SK-N-SH (cell line): Measurements from ENCODE around the gene CALD1.

Experiments
- EZH2phosphoT487 ChIP-seq: fragments of 200-600 bp; sonication (generic); IDR thresholded peaks from 2 replicates; pipeline ENCODE4 v1.6.1; 2017; ENCODE audit warnings: low read depth, mixed run types, mild to moderate bottlenecking, antibody characterized with exemption, moderate library complexity, borderline replicate concordance
- FOXJ3 ChIP-seq: sonication (generic); formaldehyde crosslinking; IDR thresholded peaks from 2 replicates; pipeline ENCODE4 v1.5.1; 2020; ENCODE audit warnings: mild to moderate bottlenecking, missing genetic modification reagents
- NRF1 ChIP-seq: IDR thresholded peaks from 2 replicates; pipeline ENCODE4 v1.6.1; 2012; ENCODE audit warnings: low read depth, mild to moderate bottlenecking, low read length
- POLR2AphosphoS5 ChIP-seq: IDR thresholded peaks from 2 replicates; pipeline ENCODE4 v1.6.1; 2012; ENCODE audit warnings: low read depth, low read length
- RAD21 ChIP-seq: IDR thresholded peaks from 2 replicates; pipeline ENCODE4 v1.6.1; 2012; ENCODE audit warnings: mild to moderate bottlenecking, low read length
- RFX5 ChIP-seq: IDR thresholded peaks from 2 replicates; pipeline ENCODE4 v1.6.1; 2012; ENCODE audit warnings: mild to moderate bottlenecking, improper control_type of control experiment, low read length
- TEAD4 ChIP-seq: IDR thresholded peaks from 2 replicates; pipeline ENCODE4 v1.4.0; 2012; ENCODE audit warnings: mild to moderate bottlenecking, borderline replicate concordance; ENCODE audit not compliant: insufficient read depth
- YY1 ChIP-seq: IDR thresholded peaks from 2 replicates; pipeline ENCODE4 v1.4.0; 2012; ENCODE audit warnings: low read depth, mild to moderate bottlenecking
- TF ChIP-seq, protein P1 (sequence below): IDR thresholded peaks from 2 replicates; pipeline ENCODE4 v1.4.0; 2012; ENCODE audit warnings: low read depth, borderline replicate concordance
- TF ChIP-seq, protein P2 (sequence below): fragments of 200-600 bp; sonication (generic); IDR thresholded peaks from 2 replicates; pipeline ENCODE4 v1.6.1; 2017; ENCODE audit warnings: antibody characterized with exemption, mild to moderate bottlenecking, moderate library complexity
- TF ChIP-seq, protein P3 (sequence below): fragments of 150-350 bp; IDR thresholded peaks from 2 replicates; pipeline ENCODE4 v1.6.1; 2017; ENCODE audit warnings: antibody characterized with exemption, low read length, low read depth, borderline replicate concordance

DNA sequence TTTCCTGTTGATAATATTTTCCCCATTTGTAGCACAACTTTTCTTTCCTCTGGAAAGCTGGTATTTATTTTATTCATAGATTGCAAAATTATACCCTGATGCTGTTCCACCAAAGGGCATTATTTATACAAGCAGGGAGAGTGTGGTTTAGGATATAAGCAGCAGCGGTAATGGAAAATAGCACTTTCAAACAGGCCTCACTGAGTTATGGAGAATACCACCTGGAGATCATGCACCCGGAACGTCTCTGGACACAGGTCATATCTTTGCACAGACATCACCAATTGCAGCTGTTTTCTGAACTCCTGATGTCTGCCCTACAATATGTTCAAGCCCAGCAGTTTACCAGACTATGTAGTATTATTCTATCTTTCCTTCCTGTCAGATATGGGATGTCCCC lies 2.0 kb upstream of the CALD1 start:
- no peak for TF ChIP-seq RAD21
- no peak for TF ChIP-seq NRF1
- no peak for TF ChIP-seq EZH2phosphoT487
- TF ChIP-seq YY1: no peak
- TF ChIP-seq, protein P1, sequence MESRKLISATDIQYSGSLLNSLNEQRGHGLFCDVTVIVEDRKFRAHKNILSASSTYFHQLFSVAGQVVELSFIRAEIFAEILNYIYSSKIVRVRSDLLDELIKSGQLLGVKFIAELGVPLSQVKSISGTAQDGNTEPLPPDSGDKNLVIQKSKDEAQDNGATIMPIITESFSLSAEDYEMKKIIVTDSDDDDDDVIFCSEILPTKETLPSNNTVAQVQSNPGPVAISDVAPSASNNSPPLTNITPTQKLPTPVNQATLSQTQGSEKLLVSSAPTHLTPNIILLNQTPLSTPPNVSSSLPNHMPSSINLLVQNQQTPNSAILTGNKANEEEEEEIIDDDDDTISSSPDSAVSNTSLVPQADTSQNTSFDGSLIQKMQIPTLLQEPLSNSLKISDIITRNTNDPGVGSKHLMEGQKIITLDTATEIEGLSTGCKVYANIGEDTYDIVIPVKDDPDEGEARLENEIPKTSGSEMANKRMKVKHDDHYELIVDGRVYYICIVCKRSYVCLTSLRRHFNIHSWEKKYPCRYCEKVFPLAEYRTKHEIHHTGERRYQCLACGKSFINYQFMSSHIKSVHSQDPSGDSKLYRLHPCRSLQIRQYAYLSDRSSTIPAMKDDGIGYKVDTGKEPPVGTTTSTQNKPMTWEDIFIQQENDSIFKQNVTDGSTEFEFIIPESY: no peak
- TF ChIP-seq, protein P2, sequence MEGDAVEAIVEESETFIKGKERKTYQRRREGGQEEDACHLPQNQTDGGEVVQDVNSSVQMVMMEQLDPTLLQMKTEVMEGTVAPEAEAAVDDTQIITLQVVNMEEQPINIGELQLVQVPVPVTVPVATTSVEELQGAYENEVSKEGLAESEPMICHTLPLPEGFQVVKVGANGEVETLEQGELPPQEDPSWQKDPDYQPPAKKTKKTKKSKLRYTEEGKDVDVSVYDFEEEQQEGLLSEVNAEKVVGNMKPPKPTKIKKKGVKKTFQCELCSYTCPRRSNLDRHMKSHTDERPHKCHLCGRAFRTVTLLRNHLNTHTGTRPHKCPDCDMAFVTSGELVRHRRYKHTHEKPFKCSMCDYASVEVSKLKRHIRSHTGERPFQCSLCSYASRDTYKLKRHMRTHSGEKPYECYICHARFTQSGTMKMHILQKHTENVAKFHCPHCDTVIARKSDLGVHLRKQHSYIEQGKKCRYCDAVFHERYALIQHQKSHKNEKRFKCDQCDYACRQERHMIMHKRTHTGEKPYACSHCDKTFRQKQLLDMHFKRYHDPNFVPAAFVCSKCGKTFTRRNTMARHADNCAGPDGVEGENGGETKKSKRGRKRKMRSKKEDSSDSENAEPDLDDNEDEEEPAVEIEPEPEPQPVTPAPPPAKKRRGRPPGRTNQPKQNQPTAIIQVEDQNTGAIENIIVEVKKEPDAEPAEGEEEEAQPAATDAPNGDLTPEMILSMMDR: no peak
- no peak for TF ChIP-seq POLR2AphosphoS5
- no peak for TF ChIP-seq TEAD4
- no peak for TF ChIP-seq RFX5
- TF ChIP-seq, protein P3, sequence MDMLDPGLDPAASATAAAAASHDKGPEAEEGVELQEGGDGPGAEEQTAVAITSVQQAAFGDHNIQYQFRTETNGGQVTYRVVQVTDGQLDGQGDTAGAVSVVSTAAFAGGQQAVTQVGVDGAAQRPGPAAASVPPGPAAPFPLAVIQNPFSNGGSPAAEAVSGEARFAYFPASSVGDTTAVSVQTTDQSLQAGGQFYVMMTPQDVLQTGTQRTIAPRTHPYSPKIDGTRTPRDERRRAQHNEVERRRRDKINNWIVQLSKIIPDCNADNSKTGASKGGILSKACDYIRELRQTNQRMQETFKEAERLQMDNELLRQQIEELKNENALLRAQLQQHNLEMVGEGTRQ: no peak
- no peak for TF ChIP-seq FOXJ3 (CRISPR knock-in tag)
